HepG2 (cell line): ENCODE results near the gene TRIM9.

ENCODE experiments used
- BRF2 ChIP-seq: sonication (generic); formaldehyde crosslinking; IDR thresholded peaks from 2 replicates; pipeline ENCODE4 v1.8.1; 2022; ENCODE audit warnings: mild to moderate bottlenecking, missing genetic modification reagents
- CBX2 ChIP-seq, 2 experiments: fragments of 200-600 bp in 1 of 2; sonication (generic); formaldehyde crosslinking in 1 of 2; IDR thresholded peaks; 2 replicates each; pipeline versions ENCODE4 v1.7.0 to v1.8.1; 2018 to 2022; ENCODE audit warnings: low read depth in 2 of 2, low read length in 1 of 2, mild to moderate bottlenecking in 1 of 2, missing genetic modification reagents in 1 of 2
- CTCF ChIP-seq: sonication (generic); formaldehyde crosslinking; IDR thresholded peaks from 2 replicates; pipeline ENCODE4 v1.5.0; 2020; ENCODE audit warnings: mild to moderate bottlenecking, missing genetic modification reagents, moderate library complexity
- HOMEZ ChIP-seq: IDR thresholded peaks from 2 replicates; pipeline ENCODE4 v1.6.1; 2016; ENCODE audit warnings: low read depth
- RAD51 ChIP-seq: fragments of 450-650 bp; IDR thresholded peaks from 2 replicates; pipeline ENCODE4 v1.6.1; 2016; ENCODE audit warnings: borderline replicate concordance
- SP1 ChIP-seq, 2 experiments: fragments of 450-650 bp in 1 of 2; sonication (generic) in 1 of 2; formaldehyde crosslinking in 1 of 2; IDR thresholded peaks; 2 replicates each; pipeline versions ENCODE4 v1.4.0 to v1.6.1; 2016 to 2020; ENCODE audit warnings: missing genetic modification reagents in 1 of 2
- ZBTB21 ChIP-seq: sonication (generic); formaldehyde crosslinking; IDR thresholded peaks from 2 replicates; pipeline ENCODE4 v1.4.0; 2020; ENCODE audit warnings: missing genetic modification reagents

- TF ChIP-seq CTCF (no peak), ZBTB21 (no peak), CBX2 (IDR thresholded peaks at IDR 0.05; ENCODE audit: low read depth, low read length) (no peak), CBX2 (CRISPR knock-in tag; IDR thresholded peaks at IDR 0.05; ENCODE audit: low read depth) (no peak), SP1 (IDR thresholded peaks at IDR 0.05) (no peak), SP1 (CRISPR knock-in tag; IDR thresholded peaks at IDR 0.05) (no peak), BRF2 (CRISPR knock-in tag) (no peak), HOMEZ (no peak), RAD51 (no peak)
These were observed 27.6 kb downstream of the TRIM9 start for GRCh38 chr14:51067295-51067694.
